ENCODE measurements around the gene TF. TPM values are rescaled to one million over a fixed set of nuclear protein-coding genes. Genes with fewer than 3 reads are reported as not detected.
"Not testable (repeated sequence)": the region's sequence is repeated elsewhere in the genome, so short reads cannot be mapped to it uniquely, and the experiment has no call there.

TF gene
- polyA plus RNA-seq (ENCODE audit: insufficient read length), result 7.9 TPM
- long read RNA-seq, donor 1, result 0 reads
- long read RNA-seq, donor 2, result 0 reads
- long read RNA-seq, donor 3, result 0 reads
- long read RNA-seq, donor 4, result 0 reads
- long read RNA-seq, donor 5, result 0 reads
- long read RNA-seq, donor 6, result 0 reads
- long read RNA-seq, donor 7, result 0 reads
- long read RNA-seq, donor 8, result 0 reads

- no peak for DNase-seq
Measured at GRCh38 chr3:133745981-133746711, at the start of gene TF. Gene TF (plus strand): TSS chr3:133746393. CDS start chr3:133746441, 48 bp downstream.

DNA sequence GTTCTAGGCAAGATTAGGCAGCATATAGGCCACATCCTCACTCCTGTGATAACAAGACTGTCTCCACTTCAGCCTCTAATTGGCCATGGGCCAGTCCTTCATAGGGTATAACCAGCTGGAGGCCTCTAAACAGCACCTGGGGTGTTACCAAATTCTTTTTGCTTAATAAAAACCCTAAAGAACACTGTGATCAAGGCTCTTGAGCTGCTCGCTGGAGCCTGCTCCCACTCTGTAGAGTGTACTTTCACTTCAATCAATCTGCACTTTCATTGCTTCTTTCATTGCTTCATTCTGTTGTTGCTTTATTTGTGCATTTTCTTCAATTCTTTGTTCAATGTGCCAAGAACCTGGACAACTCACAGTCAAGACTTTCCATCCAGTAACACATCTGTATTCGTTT lies 48.2 kb upstream of the TF start:
- no peak for DNase-seq

- DNase-seq, result no peak
Measured at GRCh38 chr3:133699467-133699866, 46.7 kb upstream of the TF start.

GRCh38 chr3:133699903-133700302 lies 46.3 kb upstream of the TF start:
- DNase-seq, result no peak

- no peak for DNase-seq
Measured at GRCh38 chr3:133700351-133700750, 45.8 kb upstream of the TF start.

GRCh38 chr3:133701435-133702358 lies 44.5 kb upstream of the TF start:
- no peak for DNase-seq

DNA sequence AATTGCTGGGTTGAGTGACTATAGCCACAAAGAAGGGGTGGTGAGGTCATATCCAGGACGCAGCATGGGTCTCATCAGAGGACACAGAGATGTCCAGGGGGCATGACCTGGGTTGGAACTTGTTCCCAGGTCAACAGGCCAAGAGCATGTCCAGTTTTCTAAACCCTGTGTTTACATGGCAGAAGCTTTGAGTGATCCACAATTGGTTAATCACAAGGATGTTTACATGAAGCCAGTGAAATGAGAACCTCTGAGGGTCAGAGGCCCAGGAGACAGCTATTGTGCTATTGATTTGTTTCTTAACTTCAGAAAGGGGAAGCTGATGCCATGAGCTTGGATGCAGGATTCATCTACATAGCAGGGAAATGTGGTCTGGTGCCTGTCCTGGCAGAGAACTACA lies 42.3 kb upstream of the TF start:
- DNase-seq, result no peak

- no peak for DNase-seq
Measured at GRCh38 chr3:133706033-133706432, 40.2 kb upstream of the TF start.

- no peak for DNase-seq
Measured at GRCh38 chr3:133709139-133709750, 36.9 kb upstream of the TF start.

- DNase-seq, result no peak
Measured at GRCh38 chr3:133711013-133711412, 35.2 kb upstream of the TF start.

- no peak for DNase-seq
Measured at GRCh38 chr3:133712017-133712416, 34.2 kb upstream of the TF start.

GRCh38 chr3:133713347-133713746 lies 32.8 kb upstream of the TF start:
- DNase-seq, result no peak

DNA sequence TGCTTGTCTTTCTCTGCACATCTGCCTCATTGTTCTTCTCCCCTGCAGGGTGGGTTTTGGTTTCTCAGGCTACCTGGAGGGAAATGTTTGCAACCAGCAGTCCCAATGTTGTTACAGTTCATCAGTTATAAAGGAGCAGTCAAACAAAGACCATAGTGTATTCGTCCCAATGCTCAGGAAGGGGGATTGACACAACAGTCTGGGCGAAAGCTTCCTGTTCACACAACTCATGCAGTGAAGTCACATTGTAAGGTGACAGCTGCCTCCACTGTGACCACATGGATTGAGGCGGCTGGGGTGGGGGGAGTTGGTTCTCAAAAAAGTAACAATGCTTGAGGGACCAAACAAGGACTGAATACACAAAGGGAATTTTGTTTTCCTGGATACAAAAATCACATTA lies 28.8 kb upstream of the TF start:
- DNase-seq, result no peak

GRCh38 chr3:133722935-133723334 lies 23.3 kb upstream of the TF start:
- DNase-seq, result no peak

- no peak for DNase-seq
Measured at GRCh38 chr3:133730993-133731392, 15.2 kb upstream of the TF start.

DNA sequence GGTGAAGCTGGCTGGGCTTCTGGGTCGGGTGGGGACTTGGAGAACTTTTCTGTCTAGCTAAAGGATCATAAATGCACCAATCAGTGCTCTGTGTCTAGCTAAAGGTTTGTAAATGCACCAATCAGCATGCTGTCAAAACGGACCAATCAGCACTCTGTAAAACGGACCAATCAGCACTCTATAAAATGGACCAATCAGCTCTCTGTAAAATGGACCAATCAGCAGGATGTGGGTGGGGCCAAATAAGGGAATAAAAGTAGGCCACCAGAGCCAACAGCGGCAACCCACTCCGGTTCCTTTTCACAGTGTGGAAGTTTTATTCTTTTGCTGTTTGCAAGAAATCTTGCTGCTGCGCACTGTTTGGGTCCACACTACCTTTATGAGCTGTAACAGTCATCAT lies 14.0 kb upstream of the TF start:
- not testable (repeated sequence) for DNase-seq

GRCh38 chr3:133733226-133733625 lies 13.0 kb upstream of the TF start:
- DNase-seq, result no peak

DNA sequence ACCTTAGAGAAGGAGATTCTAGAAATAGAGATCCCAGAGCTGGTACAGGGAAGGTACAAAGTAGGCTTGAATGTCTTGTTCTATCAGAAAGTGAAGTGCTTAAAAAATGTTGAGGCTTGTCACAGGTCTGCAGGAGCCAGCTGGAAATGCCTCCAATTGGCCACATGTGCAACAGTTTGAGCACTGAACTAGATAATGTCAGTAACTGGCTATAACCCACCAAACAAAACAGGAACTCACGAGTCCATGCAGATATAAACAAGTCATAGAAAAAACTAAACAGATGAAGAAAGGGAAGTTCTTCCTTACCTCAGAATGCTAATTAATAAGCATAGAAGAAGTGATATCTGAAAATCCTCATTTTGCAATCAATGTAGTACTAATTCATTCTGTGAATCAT lies 11.9 kb upstream of the TF start:
- DNase-seq, result no peak

GRCh38 chr3:133742351-133743091 lies 3.7 kb upstream of the TF start:
- DNase-seq, result no peak

GRCh38 chr3:133744241-133744640 lies 2.0 kb upstream of the TF start:
- DNase-seq, result no peak

DNA sequence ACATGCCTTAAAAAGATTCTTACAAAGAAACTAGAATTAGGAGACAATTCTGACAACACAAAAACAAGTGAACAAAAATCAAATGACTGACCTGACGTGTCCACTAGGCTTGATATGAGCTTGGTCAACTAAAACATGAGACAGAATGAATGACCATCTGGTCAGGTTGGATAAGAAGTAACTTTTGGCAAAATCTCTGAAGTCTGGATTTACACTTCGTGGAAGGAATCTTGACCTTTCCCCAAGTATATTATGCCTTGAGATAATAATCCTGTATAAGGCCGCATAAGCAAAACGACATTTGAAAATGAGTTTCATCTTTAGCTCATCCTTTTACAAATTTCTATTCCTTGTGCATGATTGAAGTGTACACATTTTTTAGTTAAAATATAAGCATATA lies 1.1 kb upstream of the TF start:
- no peak for DNase-seq

GRCh38 chr3:133746712-133747066 lies 496 bp downstream of the TF start:
- DNase-seq, result no peak

All from left kidney (tissue), 8 donors.